ENCODE measurements around the gene DOCK1. TPM values are rescaled to one million over a fixed set of nuclear protein-coding genes. Genes with fewer than 3 reads are reported as not detected.

The DOCK1 gene
- total RNA-seq, 1 donor from 2014 or later, result 99.7 TPM

- DNase-seq (ENCODE audit: low spot score), result no peak
- intact Hi-C loops (cut with DNase I), result no loop called here
- ATAC-seq, result no peak
These were observed 554.7 kb downstream of the DOCK1 start for GRCh38 chr10:127459918-127460317.

GRCh38 chr10:127462643-127463295 is 557.5 kb downstream of the DOCK1 start:
- DNase-seq (ENCODE audit: low spot score), result no peak
- intact Hi-C loops (cut with DNase I), result no loop called here
- no peak for ATAC-seq

DNA sequence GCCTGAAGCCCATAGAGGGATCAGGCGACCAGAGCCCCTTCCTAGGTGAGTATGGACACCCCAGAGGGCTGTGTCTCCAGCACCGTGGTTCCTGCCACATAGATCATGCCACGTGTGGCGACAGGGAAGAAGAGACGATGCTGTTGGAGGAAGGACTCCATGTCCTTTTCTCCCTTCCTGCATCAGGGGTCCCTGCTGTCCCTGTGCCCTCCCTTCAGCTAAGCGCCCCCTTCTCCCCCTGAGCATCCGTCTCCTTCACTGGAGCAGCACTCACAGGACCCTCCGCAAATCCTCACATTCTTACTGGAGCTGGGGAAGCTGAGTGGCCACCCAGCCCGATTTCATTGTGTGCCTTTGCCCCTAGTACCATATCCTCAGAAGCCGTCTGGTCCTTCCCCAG is 558.3 kb downstream of the DOCK1 start:
- DNase-seq (ENCODE audit: low spot score) (no peak), ATAC-seq (no peak)
- intact Hi-C loops (cut with DNase I), result no loop called here

DNA sequence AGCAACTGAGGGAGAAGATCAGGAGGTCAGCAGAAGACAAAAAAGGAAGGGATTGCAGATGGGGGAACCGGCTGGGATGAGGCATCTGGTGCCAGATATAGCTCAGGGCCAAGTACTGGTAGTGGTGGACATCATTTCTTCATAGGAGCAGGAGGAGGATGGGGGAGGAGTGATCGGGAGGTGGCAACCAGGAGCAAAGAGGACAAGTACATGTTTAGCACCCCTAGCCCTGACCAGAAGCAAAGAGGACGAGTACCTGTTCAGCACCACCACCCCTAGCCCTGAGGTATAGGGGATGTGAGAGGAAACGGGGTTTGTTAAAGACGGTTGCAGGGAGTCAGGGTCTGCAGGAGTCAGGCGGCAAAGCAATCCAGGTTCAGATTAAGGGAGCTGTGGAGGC is 559.3 kb downstream of the DOCK1 start:
- ATAC-seq, result no peak
- intact Hi-C loops (cut with DNase I), result no loop called here
- DNase-seq (ENCODE audit: low spot score), result no peak

DNA sequence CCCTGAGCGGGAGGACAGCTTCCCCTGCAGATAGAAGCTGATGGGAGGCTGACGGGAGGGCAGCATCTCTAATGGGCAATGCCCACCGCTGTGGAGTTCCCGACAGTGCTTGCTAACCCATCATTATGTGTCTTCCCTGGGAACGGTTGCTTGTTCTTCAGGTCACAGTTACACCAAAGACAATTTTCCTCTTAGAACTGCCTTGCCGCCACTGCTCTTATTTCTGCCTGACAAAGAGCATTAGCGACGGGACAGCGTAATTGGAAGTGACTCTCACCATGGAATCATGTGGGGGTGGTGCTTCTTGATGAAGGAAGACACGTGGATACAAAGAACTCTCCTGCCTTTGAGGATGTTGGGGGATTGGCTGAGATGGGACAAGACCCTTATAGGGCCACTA is 562.6 kb downstream of the DOCK1 start:
- intact Hi-C loops (cut with DNase I), result no loop called here
- ATAC-seq (no peak), DNase-seq (ENCODE audit: low spot score) (no peak)

DNA sequence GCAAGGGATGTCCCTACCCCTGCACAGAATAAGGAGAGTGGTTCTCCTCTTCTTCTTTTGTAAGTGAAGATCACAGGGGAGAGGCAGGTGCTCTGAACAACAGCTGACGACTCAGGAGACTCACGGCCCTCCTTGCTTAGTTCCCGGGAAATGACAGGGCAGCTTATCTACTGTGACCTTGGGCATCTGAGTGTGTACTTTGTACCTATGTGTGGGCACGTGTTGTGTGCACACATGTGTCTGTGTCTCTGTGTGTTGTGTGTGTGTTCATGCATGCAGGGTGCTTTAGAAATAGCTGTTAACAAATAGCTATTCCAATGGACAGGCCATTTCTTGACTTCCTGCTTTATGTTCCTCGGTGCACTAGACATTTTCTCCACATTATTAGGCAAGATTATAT is 563.4 kb downstream of the DOCK1 start:
- DNase-seq (ENCODE audit: low spot score) (no peak), ATAC-seq (no peak)
- intact Hi-C loops (cut with DNase I), result no loop called here

- no peak for DNase-seq (ENCODE audit: low spot score)
- intact Hi-C loops (cut with DNase I), result no loop called here
- ATAC-seq, result no peak
These were observed 565.7 kb downstream of the DOCK1 start for GRCh38 chr10:127470911-127471310.

GRCh38 chr10:127472976-127473375 is 567.7 kb downstream of the DOCK1 start:
- ATAC-seq, result no peak
- DNase-seq (ENCODE audit: low spot score), result no peak
- intact Hi-C loops (cut with DNase I), result no loop called here

DNA sequence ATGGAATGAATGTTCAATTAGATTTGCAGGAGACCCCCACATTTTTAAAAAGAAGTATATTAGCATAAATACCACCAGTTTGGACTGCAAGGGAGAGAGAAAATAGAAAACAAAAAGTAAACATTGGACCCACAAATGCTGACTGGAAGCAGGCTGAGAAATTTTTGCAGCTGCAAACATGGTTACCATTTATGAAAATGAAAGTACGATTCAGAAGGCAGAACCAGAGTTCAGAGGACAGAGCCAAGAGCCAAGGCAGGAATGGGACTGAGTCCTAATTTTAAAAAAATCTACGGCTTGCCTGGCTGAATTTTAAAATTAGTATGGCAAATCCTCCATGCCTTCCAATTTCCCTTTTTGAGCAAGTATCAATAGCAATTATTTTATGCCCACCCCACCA is 569.3 kb downstream of the DOCK1 start:
- DNase-seq (ENCODE audit: low spot score), result no peak
- intact Hi-C loops (cut with DNase I), result no loop called here
- no peak for ATAC-seq

DNA sequence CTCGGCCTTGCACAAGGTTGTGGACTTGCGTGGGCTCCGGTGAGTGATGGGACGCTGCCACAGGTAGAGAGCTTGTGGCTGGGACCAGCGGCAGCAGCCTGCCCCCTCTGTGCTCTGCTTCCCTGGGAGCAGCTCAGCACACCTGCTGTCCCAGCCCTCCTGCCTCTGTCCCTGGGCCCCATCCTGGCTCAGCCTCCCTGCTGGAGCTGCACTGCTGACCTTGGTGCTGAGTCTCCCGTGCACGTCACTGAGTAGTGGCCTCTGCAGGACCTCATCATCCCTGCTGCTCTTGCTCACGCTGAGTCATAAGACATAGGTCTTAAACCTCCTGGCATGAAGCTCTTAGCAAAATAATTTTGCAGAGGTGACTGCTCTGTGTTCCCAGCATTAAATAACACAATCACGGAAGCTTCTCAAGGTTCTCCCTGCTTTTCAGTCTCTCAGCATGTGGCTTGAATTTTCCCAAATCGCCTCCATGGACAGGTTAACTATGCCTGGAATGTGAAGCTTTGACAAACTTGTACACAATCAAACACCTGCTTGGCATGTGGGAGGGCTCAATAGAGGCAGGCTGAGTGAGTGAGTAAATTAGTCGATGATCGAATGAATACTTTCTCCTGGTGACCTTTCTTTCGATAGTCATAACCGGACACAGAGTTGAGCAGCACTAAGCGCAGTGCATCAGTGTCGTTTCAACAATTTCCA is 580.1 kb downstream of the DOCK1 start:
- intact Hi-C loops (cut with DNase I), result no loop called here
- no peak for ATAC-seq
- DNase-seq (ENCODE audit: low spot score), result no peak

- ATAC-seq (no peak), DNase-seq (ENCODE audit: low spot score) (no peak)
- intact Hi-C loops (cut with DNase I), result no loop called here
These were observed 581.1 kb downstream of the DOCK1 start for GRCh38 chr10:127486355-127486754.

DNA sequence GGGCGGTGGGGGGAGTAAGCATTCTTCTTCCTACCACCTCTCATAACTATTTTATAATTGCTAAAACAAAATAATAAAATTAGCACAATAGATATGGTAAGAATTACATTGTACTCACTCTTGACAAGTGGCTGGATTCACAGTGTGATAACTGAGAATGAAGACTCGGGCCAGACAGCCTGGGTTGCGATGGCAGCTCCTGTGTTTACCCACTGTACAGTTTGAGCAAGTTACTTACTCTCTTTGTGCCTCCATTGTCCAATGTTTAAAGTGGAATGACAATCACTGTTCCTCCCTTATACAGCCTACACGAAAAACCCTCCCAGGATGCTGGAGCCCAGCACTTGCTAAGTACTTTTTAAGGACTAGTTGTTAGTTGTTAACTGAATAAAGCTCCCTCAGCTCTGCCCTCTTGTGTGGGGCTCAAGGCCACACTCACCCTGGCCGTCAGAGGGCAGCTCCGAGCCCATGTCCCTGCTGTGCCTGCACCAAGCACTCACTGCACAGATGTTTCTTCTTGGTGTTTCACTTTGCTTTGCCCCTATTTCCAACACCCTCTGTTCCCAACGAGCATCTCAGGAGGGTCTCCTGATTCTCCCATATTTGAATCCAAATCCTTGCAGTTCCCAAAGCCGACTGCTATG is 587.5 kb downstream of the DOCK1 start:
- ATAC-seq, result no peak
- no peak for DNase-seq (ENCODE audit: low spot score)
- intact Hi-C loops (cut with DNase I), result no loop called here

DNA sequence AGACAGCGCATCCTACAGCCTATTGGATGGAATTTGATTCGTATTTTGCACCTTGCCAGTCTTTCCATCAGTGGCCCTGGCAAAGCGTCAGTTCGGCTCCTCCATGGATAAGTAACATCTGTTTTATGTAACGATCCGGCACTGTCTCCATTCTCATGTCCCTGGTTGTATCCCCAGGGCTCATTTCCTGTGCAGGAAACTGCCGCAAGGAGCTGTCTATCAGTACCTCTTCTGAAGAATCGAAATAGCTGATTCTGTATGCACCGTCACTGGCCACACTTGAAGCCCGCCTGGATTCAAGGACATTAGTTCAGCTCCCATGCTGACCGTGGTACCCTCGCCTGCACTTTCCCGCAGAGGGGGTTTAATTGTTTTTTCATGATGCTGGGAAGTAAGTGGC is 590.8 kb downstream of the DOCK1 start:
- ATAC-seq (no peak), DNase-seq (ENCODE audit: low spot score) (no peak)
- intact Hi-C loops (cut with DNase I), result no loop called here

DNA sequence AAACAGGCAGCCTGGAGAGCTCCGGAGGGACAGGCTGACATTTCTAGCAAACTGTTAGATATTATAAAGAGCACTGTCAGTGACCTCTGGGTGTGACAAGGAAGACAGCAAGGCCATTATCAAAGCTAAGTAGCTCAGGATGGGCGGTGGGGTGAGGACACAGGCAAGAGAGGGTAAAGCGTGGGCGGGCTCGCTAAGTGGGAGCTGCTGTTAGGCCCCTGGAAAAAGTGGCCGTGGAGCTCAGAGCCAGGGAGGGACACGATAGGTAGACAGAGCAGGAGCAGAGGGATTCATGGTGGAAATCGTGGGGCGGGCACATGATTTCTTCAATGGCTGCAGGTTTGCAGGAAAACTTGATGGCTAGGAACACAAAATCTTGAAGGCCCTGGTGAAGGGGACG is 592.5 kb downstream of the DOCK1 start:
- ATAC-seq, result no peak
- intact Hi-C loops (cut with DNase I), result no loop called here
- no peak for DNase-seq (ENCODE audit: low spot score)

DNA sequence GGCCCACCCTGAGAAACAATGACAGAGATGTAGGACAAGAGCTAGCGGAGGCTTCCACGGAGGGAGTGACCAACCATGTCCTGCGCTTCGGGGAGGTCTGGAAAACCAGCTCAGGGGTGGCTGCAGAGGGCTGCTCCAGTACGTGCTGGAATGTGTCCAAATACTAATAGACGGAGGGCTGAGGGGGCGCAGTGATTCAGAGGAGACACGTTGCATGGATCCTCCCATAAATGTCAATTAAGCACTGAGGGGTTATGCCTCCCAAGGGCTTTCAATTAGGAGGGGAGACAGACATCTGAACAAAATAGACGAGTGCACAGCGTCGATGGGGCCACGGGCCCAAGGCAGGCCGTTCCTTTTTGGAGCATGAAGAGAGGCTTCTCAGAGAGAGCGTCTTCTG is 592.9 kb downstream of the DOCK1 start:
- ATAC-seq (no peak), DNase-seq (ENCODE audit: low spot score) (no peak)
- intact Hi-C loops (cut with DNase I), result no loop called here

DNA sequence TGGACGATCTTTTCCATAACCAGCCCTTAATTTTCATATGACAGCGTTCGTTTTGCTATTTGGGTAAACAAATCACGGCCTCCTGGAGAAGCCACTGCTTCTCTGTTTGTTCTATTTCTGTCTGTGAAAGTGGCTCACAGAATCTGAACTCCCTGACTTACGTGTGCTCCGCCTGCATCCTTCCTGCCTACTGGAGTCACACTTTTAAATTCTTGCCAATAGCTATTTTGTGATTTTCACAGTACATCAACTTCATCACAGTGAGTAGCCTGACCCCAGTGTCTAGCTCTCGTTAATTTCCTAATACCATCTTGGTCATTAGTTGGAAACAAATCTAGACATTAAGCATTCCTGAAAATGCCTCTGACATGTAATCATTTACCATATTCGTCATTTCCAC is 594.9 kb downstream of the DOCK1 start:
- no peak for ATAC-seq
- no peak for DNase-seq (ENCODE audit: low spot score)
- intact Hi-C loops (cut with DNase I), result no loop called here

Other genes starting within 250 kb of the DOCK1 start
- gene C10orf90, start 234.7 kb upstream of the DOCK1 start, total RNA-seq, result not detected

Measured in sciatic nerve (tissue), 2 donors.